AG10803 (cell line): ENCODE results near the gene DKK3.
A peak's percentile ranks its signal among the peaks of the same experiment; 100 is the strongest.

ENCODE experiments used
- DNase-seq: peaks from one replicate; pipeline ENCODE4 v3.0.0; 2010; ENCODE audit warnings: low read depth
- H3K4me3 ChIP-seq: 2 replicates; pipeline ENCODE4 v1.5.1; 2011; ENCODE audit warnings: mild to moderate bottlenecking, low read length, control low read depth
- TF ChIP-seq, protein P1 (sequence below): conservative IDR thresholded peaks from 2 replicates; pipeline ENCODE4 v1.5.1; 2011; ENCODE audit warnings: mild to moderate bottlenecking, low read length, control low read depth, inconsistent platforms

Gene DKK3

DNA sequence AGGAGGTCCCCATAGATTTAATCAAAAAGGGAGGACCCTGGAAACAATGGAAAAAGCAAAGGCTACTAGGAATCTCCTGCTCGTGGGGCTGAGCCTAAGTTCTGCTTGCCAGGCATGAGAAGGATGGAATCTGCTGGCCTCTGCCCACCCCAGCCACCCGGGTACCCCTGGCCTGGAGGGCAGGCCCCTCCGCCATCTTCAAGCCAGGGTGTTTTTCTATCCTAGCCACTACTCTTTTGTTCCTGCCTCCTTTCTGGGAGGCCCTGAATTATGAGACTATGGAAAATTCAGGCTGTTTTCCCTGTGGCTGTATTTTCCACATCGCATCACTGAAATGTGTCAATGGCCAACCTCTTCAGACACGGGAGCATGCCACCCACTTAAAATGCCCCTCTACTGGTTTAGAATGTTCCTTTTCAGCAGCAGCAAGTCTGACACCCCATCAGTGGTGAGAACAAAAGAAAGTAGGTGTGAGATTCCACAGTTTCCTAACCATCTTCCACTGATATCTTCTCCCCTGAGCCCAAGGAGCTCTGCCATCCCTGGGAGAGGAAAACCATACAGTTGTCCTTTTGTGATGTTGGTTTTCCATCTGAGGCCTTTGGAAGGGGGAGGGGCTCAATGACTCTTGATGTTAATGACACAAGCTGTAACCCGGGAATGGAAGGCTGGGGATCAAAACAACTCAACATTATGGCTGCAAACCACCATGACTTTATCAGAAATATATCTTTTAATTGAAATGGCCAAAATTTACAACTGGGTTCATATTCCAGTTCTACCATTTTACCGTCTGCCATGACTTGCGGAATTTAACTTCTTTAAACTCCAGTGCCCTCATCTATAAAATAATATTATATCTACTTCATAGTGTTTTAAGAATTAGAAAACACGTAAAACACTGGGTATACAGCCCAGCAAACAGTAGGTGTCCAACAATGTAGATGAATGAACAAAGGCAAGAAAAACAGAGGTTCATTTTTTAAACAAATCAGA lies 22.2 kb downstream of the DKK3 start:
- H3K4me3 ChIP-seq = no peak overlapping the region
- DNase-seq = no peak
- TF ChIP-seq, protein P1, sequence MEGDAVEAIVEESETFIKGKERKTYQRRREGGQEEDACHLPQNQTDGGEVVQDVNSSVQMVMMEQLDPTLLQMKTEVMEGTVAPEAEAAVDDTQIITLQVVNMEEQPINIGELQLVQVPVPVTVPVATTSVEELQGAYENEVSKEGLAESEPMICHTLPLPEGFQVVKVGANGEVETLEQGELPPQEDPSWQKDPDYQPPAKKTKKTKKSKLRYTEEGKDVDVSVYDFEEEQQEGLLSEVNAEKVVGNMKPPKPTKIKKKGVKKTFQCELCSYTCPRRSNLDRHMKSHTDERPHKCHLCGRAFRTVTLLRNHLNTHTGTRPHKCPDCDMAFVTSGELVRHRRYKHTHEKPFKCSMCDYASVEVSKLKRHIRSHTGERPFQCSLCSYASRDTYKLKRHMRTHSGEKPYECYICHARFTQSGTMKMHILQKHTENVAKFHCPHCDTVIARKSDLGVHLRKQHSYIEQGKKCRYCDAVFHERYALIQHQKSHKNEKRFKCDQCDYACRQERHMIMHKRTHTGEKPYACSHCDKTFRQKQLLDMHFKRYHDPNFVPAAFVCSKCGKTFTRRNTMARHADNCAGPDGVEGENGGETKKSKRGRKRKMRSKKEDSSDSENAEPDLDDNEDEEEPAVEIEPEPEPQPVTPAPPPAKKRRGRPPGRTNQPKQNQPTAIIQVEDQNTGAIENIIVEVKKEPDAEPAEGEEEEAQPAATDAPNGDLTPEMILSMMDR = no peak

DNA sequence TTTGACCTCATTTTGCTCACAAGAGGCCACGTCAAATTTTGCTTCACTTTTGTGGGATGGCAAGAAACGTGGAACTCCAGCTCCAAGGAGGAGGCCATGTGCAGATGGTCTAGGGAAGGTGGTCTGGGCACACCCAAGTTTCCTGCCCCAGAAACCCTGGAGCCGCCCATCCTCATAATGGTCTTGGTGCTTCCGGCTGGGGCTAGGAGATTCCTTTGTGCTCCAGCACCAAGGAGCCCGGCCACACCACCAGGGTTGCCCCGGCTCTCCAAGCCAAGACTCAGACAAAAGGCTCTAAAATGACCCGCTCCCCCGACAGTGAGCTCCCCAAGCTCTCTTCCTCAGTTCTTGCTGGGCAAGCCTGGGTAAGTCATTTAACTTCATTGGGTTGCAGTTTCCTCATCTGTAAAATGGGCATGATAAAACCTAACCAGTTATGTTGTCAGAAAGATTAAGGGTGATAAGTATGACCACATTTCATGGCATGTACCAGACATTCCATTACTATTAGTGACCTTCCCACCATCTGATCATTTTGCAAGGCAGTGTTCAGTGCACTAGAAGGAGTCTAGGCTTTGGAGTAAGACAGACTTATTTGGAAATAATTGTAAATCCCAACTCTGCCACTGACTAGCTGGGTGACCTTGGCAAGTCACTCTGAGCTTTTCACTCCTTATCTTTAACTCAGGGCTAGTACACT lies 23.3 kb downstream of the DKK3 start:
- TF ChIP-seq, protein P1 = no peak
- DNase-seq = peak; percentile 93
- H3K4me3 ChIP-seq = no peak overlapping the region

DNA sequence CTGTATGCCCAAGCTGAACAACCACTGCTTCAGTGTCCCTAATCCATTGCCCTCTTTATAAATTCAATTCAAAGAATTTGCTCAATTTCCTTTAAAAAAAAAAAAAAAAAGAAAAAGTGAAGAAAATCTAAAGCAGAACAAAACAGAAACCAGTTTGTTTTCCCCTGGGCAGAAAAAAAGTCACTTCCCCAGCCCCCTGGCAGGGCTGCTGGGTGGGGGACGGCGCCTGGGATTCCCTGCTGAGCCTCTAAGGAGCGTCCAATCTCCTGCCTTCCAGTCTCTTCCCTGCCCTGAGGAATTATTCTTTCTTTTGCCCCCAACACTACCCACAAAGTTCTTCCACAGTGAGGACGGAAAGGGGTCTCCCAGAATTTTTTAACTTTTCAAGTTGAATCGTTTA lies 23.9 kb downstream of the DKK3 start:
- H3K4me3 ChIP-seq = no peak overlapping the region
- TF ChIP-seq, protein P1 = no peak
- DNase-seq = peak; percentile 34

DNA sequence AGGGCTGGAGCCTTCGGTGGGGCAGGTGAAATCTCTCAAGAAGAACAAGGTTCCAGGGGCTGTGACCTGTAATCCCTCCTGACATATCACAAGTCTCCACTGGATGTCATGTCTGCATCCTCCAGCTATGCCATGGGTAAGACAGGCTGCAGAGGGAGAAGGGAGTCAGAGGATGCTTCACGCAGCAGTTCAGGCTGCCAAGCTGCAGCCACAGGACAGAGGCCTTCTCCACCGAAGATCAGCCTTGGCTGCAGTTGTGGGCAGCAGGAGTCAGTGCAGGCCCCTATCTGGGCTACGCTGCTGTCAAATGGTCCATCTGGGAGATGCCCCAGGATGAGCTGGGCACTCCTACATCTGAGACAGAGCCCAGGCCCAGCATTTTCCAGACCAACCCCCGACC lies 25.0 kb downstream of the DKK3 start:
- H3K4me3 ChIP-seq = no peak overlapping the region
- no peak for DNase-seq
- TF ChIP-seq, protein P1 = no peak; the same call in 1 of the 2 replicates

DNA sequence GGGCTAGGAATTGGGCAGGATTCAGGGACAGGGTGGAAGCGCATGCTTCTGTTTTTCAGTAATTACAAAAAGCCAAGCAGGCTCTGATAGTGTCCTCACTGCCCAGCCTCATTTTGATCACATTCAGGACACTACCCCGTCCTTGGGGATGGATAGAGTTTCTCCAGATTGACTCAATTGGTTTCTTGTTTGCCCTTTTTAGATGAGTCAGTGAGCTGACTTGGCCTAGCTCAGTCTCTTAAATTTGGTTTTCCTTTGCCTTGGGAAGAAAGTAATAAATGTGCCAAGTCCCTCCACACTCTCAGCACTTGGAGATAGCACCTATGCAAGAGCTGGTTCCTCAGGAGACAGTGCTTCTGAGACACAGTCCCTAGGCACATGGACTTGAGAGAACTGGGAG lies 25.5 kb downstream of the DKK3 start:
- TF ChIP-seq, protein P1 = no peak
- H3K4me3 ChIP-seq = no peak overlapping the region
- peak; percentile 68 for DNase-seq

DNA sequence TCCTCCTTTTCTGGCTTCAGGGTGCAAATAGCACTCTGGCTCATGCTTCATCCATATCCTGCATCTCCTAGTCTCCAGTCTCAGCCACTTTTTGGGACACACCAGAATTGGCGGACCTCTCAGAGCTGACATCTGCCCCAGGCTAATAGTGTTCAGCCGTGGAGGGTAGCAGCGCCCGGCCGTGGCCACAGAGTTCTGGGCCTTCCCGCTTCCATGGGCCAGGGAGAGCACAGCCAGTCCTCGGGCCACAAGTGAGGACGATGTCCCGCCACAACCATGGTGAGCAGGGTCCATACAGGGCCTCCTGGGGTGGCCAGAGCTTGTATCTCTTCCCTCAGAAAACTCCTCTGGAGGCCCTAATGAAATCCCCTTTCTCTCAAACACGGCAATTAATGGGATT lies 26.0 kb downstream of the DKK3 start:
- TF ChIP-seq, protein P1 = no peak
- no peak for DNase-seq
- H3K4me3 ChIP-seq = no peak overlapping the region

DNA sequence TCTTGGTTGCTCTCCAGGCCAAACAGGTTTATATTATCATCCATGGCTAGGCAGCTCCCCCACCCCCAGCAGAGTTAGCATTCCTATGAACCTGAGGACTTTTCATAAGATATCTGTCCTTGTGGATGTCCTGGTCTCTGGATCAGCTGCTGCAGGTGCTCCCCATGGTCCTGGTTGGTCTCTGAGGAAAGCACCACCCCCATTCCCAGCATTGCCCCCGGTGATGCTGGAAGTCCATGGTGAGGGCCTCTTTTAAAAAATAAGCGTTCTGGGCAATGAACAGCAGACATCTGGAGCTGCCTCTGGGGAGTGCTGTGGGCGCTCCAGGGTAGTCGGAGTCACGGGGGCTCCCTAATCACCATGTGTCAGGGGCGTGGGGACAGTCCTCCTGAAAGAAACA lies 26.6 kb downstream of the DKK3 start:
- TF ChIP-seq, protein P1 = no peak
- no peak for DNase-seq

More for the DNA sequence above, 26.6 kb downstream of the DKK3 start:
- H3K4me3 ChIP-seq = no peak overlapping the region
